ENCODE measurements around the gene ADAMTS18.
"Not testable (repeated sequence)": the region's sequence is repeated elsewhere in the genome, so short reads cannot be mapped to it uniquely, and the experiment has no call there.

The ADAMTS18 gene

GRCh38 chr16:77290451-77291115 is 144.3 kb downstream of the ADAMTS18 start:
- Histone ChIP-seq H3K27ac (ENCODE audit: low read length) (no peak overlapping the region), H3K9ac (ENCODE audit: low read length in 2 of 2) (no peak overlapping the region), H3K27me3 (ENCODE audit: control insufficient read depth in 1 of 2, insufficient read depth in 2 of 2, low read length in 2 of 2) (peaks cover 0 to 4% of the 10 kb centered on the region in 2 donors), H3K4me1 (ENCODE audit: control insufficient read depth, insufficient read depth, low read length) (no peaks in the 10 kb centered on the region), H3K36me3 (ENCODE audit: control insufficient read depth in 2 of 2, insufficient read depth in 2 of 2, low read length in 2 of 2) (no peaks in the 10 kb centered on the region), H3K4me3 (ENCODE audit: low read length in 2 of 2) (no peak overlapping the region), H3K9me3 (ENCODE audit: control insufficient read depth in 2 of 2, low read length in 2 of 2) (no peaks in the 10 kb centered on the region)

- Histone ChIP-seq H3K4me3 (ENCODE audit: low read length in 2 of 2) (no peak overlapping the region), H3K27ac (ENCODE audit: low read length) (no peak overlapping the region), H3K36me3 (ENCODE audit: control insufficient read depth in 2 of 2, insufficient read depth in 2 of 2, low read length in 2 of 2) (no peaks in the 10 kb centered on the region), H3K4me1 (ENCODE audit: control insufficient read depth, insufficient read depth, low read length) (no peaks in the 10 kb centered on the region), H3K27me3 (ENCODE audit: control insufficient read depth in 1 of 2, insufficient read depth in 2 of 2, low read length in 2 of 2) (no peaks in the 10 kb centered on the region), H3K9ac (ENCODE audit: low read length in 2 of 2) (no peak overlapping the region), H3K9me3 (ENCODE audit: control insufficient read depth in 2 of 2, low read length in 2 of 2) (no peaks in the 10 kb centered on the region)
These were observed 145.5 kb downstream of the ADAMTS18 start for GRCh38 chr16:77289331-77289809.

- Histone ChIP-seq H3K9me3 (ENCODE audit: control insufficient read depth in 2 of 2, low read length in 2 of 2) (no peaks in the 10 kb centered on the region), H3K9ac (ENCODE audit: low read length in 2 of 2) (no peak overlapping the region), H3K27me3 (ENCODE audit: control insufficient read depth in 1 of 2, insufficient read depth in 2 of 2, low read length in 2 of 2) (no peaks in the 10 kb centered on the region), H3K27ac (ENCODE audit: low read length) (no peak overlapping the region), H3K36me3 (ENCODE audit: control insufficient read depth in 2 of 2, insufficient read depth in 2 of 2, low read length in 2 of 2) (no peaks in the 10 kb centered on the region), H3K4me1 (ENCODE audit: control insufficient read depth, insufficient read depth, low read length) (no peaks in the 10 kb centered on the region), H3K4me3 (ENCODE audit: low read length in 2 of 2) (no peak overlapping the region)
These were observed 146.6 kb downstream of the ADAMTS18 start for GRCh38 chr16:77288222-77288621.

- Histone ChIP-seq H3K27me3 (ENCODE audit: control insufficient read depth in 1 of 2, insufficient read depth in 2 of 2, low read length in 2 of 2) (no peaks in the 10 kb centered on the region), H3K27ac (ENCODE audit: low read length) (no peak overlapping the region), H3K9ac (ENCODE audit: low read length in 2 of 2) (no peak overlapping the region)
These were observed 149.2 kb downstream of the ADAMTS18 start for GRCh38 chr16:77285676-77286075.

GRCh38 chr16:77282345-77282744 is 152.5 kb downstream of the ADAMTS18 start:
- H3K4me1 ChIP-seq (ENCODE audit: control insufficient read depth, insufficient read depth, low read length) = no peaks in the 10 kb centered on the region
- H3K27me3 ChIP-seq (ENCODE audit: control insufficient read depth in 1 of 2, insufficient read depth in 2 of 2, low read length in 2 of 2) = no peaks in the 10 kb centered on the region
- H3K9me3 ChIP-seq (ENCODE audit: control insufficient read depth in 2 of 2, low read length in 2 of 2) = no peaks in the 10 kb centered on the region
- H3K36me3 ChIP-seq (ENCODE audit: control insufficient read depth in 2 of 2, insufficient read depth in 2 of 2, low read length in 2 of 2) = no peaks in the 10 kb centered on the region
- H3K9ac ChIP-seq (ENCODE audit: low read length in 2 of 2) = no peak overlapping the region
- H3K27ac ChIP-seq (ENCODE audit: low read length) = no peak overlapping the region
- H3K4me3 ChIP-seq (ENCODE audit: low read length in 2 of 2) = no peak overlapping the region

More at GRCh38 chr16:77285676-77286075, 149.2 kb downstream of the ADAMTS18 start:
- H3K4me3 ChIP-seq (ENCODE audit: low read length in 2 of 2) = no peak overlapping the region
- H3K36me3 ChIP-seq (ENCODE audit: control insufficient read depth in 2 of 2, insufficient read depth in 2 of 2, low read length in 2 of 2) = no peaks in the 10 kb centered on the region
- no peaks in the 10 kb centered on the region for H3K4me1 ChIP-seq (ENCODE audit: control insufficient read depth, insufficient read depth, low read length)
- H3K9me3 ChIP-seq (ENCODE audit: control insufficient read depth in 2 of 2, low read length in 2 of 2) = no peaks in the 10 kb centered on the region

- H3K4me1 ChIP-seq (ENCODE audit: control insufficient read depth, insufficient read depth, low read length); H3K9me3 ChIP-seq (ENCODE audit: control insufficient read depth in 2 of 2, low read length in 2 of 2); H3K9ac ChIP-seq (ENCODE audit: low read length in 2 of 2); H3K27ac ChIP-seq (ENCODE audit: low read length); H3K36me3 ChIP-seq (ENCODE audit: control insufficient read depth in 2 of 2, insufficient read depth in 2 of 2, low read length in 2 of 2); H3K27me3 ChIP-seq (ENCODE audit: control insufficient read depth in 1 of 2, insufficient read depth in 2 of 2, low read length in 2 of 2); H3K4me3 ChIP-seq (ENCODE audit: low read length in 2 of 2): not testable (repeated sequence)
These were observed 155.5 kb downstream of the ADAMTS18 start for GRCh38 chr16:77279316-77279715.

GRCh38 chr16:77277571-77277970 is 157.3 kb downstream of the ADAMTS18 start:
- H3K4me1 ChIP-seq (ENCODE audit: control insufficient read depth, insufficient read depth, low read length) = no peaks in the 10 kb centered on the region
- no peaks in the 10 kb centered on the region for H3K36me3 ChIP-seq (ENCODE audit: control insufficient read depth in 2 of 2, insufficient read depth in 2 of 2, low read length in 2 of 2)
- no peaks in the 10 kb centered on the region for H3K27me3 ChIP-seq (ENCODE audit: control insufficient read depth in 1 of 2, insufficient read depth in 2 of 2, low read length in 2 of 2)
- H3K9ac ChIP-seq (ENCODE audit: low read length in 2 of 2) = no peak overlapping the region
- no peaks in the 10 kb centered on the region for H3K9me3 ChIP-seq (ENCODE audit: control insufficient read depth in 2 of 2, low read length in 2 of 2)
- H3K27ac ChIP-seq (ENCODE audit: low read length) = no peak overlapping the region
- H3K4me3 ChIP-seq (ENCODE audit: low read length in 2 of 2) = no peak overlapping the region

- Histone ChIP-seq H3K27me3 (ENCODE audit: control insufficient read depth in 1 of 2, insufficient read depth in 2 of 2, low read length in 2 of 2) (no peaks in the 10 kb centered on the region), H3K4me1 (ENCODE audit: control insufficient read depth, insufficient read depth, low read length) (no peaks in the 10 kb centered on the region), H3K27ac (ENCODE audit: low read length) (no peak overlapping the region), H3K36me3 (ENCODE audit: control insufficient read depth in 2 of 2, insufficient read depth in 2 of 2, low read length in 2 of 2) (no peaks in the 10 kb centered on the region), H3K4me3 (ENCODE audit: low read length in 2 of 2) (no peak overlapping the region), H3K9ac (ENCODE audit: low read length in 2 of 2) (no peak overlapping the region), H3K9me3 (ENCODE audit: control insufficient read depth in 2 of 2, low read length in 2 of 2) (no peaks in the 10 kb centered on the region)
These were observed 157.7 kb downstream of the ADAMTS18 start for GRCh38 chr16:77277141-77277540.

GRCh38 chr16:77276661-77277060 is 158.2 kb downstream of the ADAMTS18 start:
- Histone ChIP-seq H3K9me3 (ENCODE audit: control insufficient read depth in 2 of 2, low read length in 2 of 2) (no peaks in the 10 kb centered on the region), H3K27me3 (ENCODE audit: control insufficient read depth in 1 of 2, insufficient read depth in 2 of 2, low read length in 2 of 2) (no peaks in the 10 kb centered on the region), H3K4me1 (ENCODE audit: control insufficient read depth, insufficient read depth, low read length) (no peaks in the 10 kb centered on the region), H3K4me3 (ENCODE audit: low read length in 2 of 2) (no peak overlapping the region), H3K27ac (ENCODE audit: low read length) (no peak overlapping the region), H3K9ac (ENCODE audit: low read length in 2 of 2) (no peak overlapping the region), H3K36me3 (ENCODE audit: control insufficient read depth in 2 of 2, insufficient read depth in 2 of 2, low read length in 2 of 2) (no peaks in the 10 kb centered on the region)

GRCh38 chr16:77275303-77275702 is 159.5 kb downstream of the ADAMTS18 start:
- not testable (repeated sequence) for H3K9ac ChIP-seq (ENCODE audit: low read length in 2 of 2)

GRCh38 chr16:77273815-77274214 is 161.0 kb downstream of the ADAMTS18 start:
- H3K36me3 ChIP-seq (ENCODE audit: control insufficient read depth in 2 of 2, insufficient read depth in 2 of 2, low read length in 2 of 2) = no peaks in the 10 kb centered on the region
- H3K9ac ChIP-seq (ENCODE audit: low read length in 2 of 2) = no peak overlapping the region
- no peaks in the 10 kb centered on the region for H3K4me1 ChIP-seq (ENCODE audit: control insufficient read depth, insufficient read depth, low read length)
- no peak overlapping the region for H3K27ac ChIP-seq (ENCODE audit: low read length)
- no peaks in the 10 kb centered on the region for H3K27me3 ChIP-seq (ENCODE audit: control insufficient read depth in 1 of 2, insufficient read depth in 2 of 2, low read length in 2 of 2)
- H3K9me3 ChIP-seq (ENCODE audit: control insufficient read depth in 2 of 2, low read length in 2 of 2) = peaks cover 0 to 6% of the 10 kb centered on the region in 2 donors
- H3K4me3 ChIP-seq (ENCODE audit: low read length in 2 of 2) = no peak overlapping the region

More at GRCh38 chr16:77275303-77275702, 159.5 kb downstream of the ADAMTS18 start:
- H3K4me3 ChIP-seq (ENCODE audit: low read length in 2 of 2); H3K9me3 ChIP-seq (ENCODE audit: control insufficient read depth in 2 of 2, low read length in 2 of 2); H3K36me3 ChIP-seq (ENCODE audit: control insufficient read depth in 2 of 2, insufficient read depth in 2 of 2, low read length in 2 of 2); H3K27me3 ChIP-seq (ENCODE audit: control insufficient read depth in 1 of 2, insufficient read depth in 2 of 2, low read length in 2 of 2); H3K27ac ChIP-seq (ENCODE audit: low read length); H3K4me1 ChIP-seq (ENCODE audit: control insufficient read depth, insufficient read depth, low read length): not testable (repeated sequence)

All from stomach smooth muscle (tissue), 2 donors.